ENCODE results near the gene SLC26A9.

DNA sequence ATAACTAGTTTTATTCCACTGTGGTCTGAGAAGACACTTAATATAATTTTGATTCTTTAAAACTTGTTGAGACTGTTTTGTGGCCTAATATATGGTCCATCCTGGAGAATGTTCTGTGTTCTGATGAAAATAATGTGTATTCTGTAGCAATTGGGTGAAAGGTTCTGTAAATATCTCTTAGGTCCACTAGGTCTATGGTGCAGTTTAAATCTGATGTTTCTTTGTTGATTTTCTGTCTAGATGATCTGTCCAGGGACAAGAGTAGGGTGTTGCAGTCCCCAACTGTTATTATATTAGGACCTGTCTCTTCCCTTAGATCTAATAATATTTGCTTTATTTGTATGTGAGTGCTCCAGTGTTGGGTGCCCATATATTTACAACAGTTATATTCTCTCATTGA lies 59.5 kb downstream of the SLC26A9 start:
- TF ChIP-seq ELF4 (CRISPR knock-in tag; IDR thresholded peaks at IDR 0.05; ENCODE audit: low read depth) (no peak), ZNF263 (CRISPR knock-in tag; IDR thresholded peaks at IDR 0.05; ENCODE audit: low read depth) (no peak), IRF2 (CRISPR knock-in tag; IDR thresholded peaks at IDR 0.05; ENCODE audit: borderline replicate concordance, low read depth) (no peak), SP1 (CRISPR knock-in tag; conservative IDR thresholded peaks at IDR 0.05) (no peak)
- TF ChIP-seq, protein P1, sequence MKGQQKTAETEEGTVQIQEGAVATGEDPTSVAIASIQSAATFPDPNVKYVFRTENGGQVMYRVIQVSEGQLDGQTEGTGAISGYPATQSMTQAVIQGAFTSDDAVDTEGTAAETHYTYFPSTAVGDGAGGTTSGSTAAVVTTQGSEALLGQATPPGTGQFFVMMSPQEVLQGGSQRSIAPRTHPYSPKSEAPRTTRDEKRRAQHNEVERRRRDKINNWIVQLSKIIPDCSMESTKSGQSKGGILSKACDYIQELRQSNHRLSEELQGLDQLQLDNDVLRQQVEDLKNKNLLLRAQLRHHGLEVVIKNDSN (CRISPR knock-in tag; IDR thresholded peaks at IDR 0.05): no peak
- TF ChIP-seq, protein P2, sequence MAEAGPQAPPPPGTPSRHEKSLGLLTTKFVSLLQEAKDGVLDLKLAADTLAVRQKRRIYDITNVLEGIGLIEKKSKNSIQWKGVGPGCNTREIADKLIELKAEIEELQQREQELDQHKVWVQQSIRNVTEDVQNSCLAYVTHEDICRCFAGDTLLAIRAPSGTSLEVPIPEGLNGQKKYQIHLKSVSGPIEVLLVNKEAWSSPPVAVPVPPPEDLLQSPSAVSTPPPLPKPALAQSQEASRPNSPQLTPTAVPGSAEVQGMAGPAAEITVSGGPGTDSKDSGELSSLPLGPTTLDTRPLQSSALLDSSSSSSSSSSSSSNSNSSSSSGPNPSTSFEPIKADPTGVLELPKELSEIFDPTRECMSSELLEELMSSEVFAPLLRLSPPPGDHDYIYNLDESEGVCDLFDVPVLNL (CRISPR knock-in tag; IDR thresholded peaks at IDR 0.05; ENCODE audit: borderline replicate concordance, low read depth): no peak
